K562 (cell line): ENCODE data around the gene CRAMP1. TPM values are rescaled to one million over a fixed set of nuclear protein-coding genes. Genes with fewer than 3 reads are reported as not detected.
A peak's percentile ranks its signal among the peaks of the same experiment; 100 is the strongest.

Experiments
- ATAC-seq: fragments of 200-7000 bp; cut with Tn5 transposase; 3 replicates; pipeline ENCODE4 v1.9.1; 2020; ENCODE audit warnings: moderate library complexity
- BruUV-seq: library from RNA; stranded (reverse); fragments of 400-500 nt; replicated peaks from 2 replicates; lab custom pipeline; 2021; lab: Mats Ljungman, UMichigan
- CTCF ChIA-PET: fragments of 300-600 bp; formaldehyde crosslinking; extraction: SDS; loops from one replicate; lab custom pipeline; 2021; ENCODE audit warnings: low intra/inter-chr PET ratio; lab: Yijun Ruan, JAX
- POLR2A ChIA-PET: fragments of 300-600, 350-650 bp; sonication (Branson Sonifier 250); formaldehyde crosslinking; extraction: SDS; loops from one replicate; lab custom pipeline; 2021; ENCODE audit warnings: antibody characterized with exemption, inconsistent platforms; lab: Yijun Ruan, JAX
- DNase-seq, 4 experiments: peaks; one replicate each; pipeline versions ENCODE4 v3.0.0 to v3.0.0-alpha.2; 2011 to 2018; ENCODE audit warnings: low spot score in 3 of 4, mixed read lengths in 3 of 4; ENCODE audit errors: extremely low read depth in 1 of 4
- FAIRE-seq: peaks from 2 replicates; lab custom pipeline; 2011; peaks lifted over from hg19 to GRCh38; lab: Jason Lieb, UNC
- H2AFZ ChIP-seq: 2 replicates; pipeline ENCODE4 v1.6.0; 2011; ENCODE audit warnings: low read depth, low read length, control low read depth, inconsistent platforms
- H3K27ac ChIP-seq: fragments of 200-600 bp; 3 replicates; pipeline ENCODE4 v1.8.0; 2011; ENCODE audit warnings: low read depth, mild to moderate bottlenecking, control low read depth, inconsistent platforms, low read length, moderate library complexity, mixed read lengths; ENCODE audit errors: extremely low read depth
- H3K27me3 ChIP-seq, 2 experiments: fragments of 300-600 bp in 1 of 2; 2 replicates in 1 of 2; 3 replicates in 1 of 2; pipeline versions ENCODE4 v1.6.0 to v1.8.0; 2011; ENCODE audit warnings: inconsistent platforms in 2 of 2, low read length in 2 of 2, mild to moderate bottlenecking in 1 of 2, mixed read lengths in 1 of 2, moderate library complexity in 1 of 2; ENCODE audit not compliant: control insufficient read depth in 2 of 2, insufficient read depth in 2 of 2
- H3K36me3 ChIP-seq: fragments of 300-600 bp; 3 replicates; pipeline ENCODE4 v1.8.0; 2011; ENCODE audit warnings: mild to moderate bottlenecking, low read length, inconsistent platforms; ENCODE audit not compliant: control insufficient read depth, insufficient read depth
- H3K4me1 ChIP-seq, 2 experiments: fragments of 200-600 bp in 1 of 2; replicated peaks in 1 of 2; 2 replicates in 1 of 2; 3 replicates in 1 of 2; pipeline versions ENCODE4 v1.5.1 to v1.8.0; 2011; ENCODE audit warnings: inconsistent platforms in 2 of 2, low read length in 2 of 2, mild to moderate bottlenecking in 1 of 2, mixed read lengths in 1 of 2, moderate library complexity in 1 of 2; ENCODE audit not compliant: control insufficient read depth in 2 of 2, insufficient read depth in 2 of 2
- H3K4me2 ChIP-seq: 2 replicates; pipeline ENCODE4 v1.6.1; 2011; ENCODE audit warnings: low read length, control low read depth, inconsistent platforms, mixed read lengths; ENCODE audit not compliant: insufficient read depth
- H3K4me3 ChIP-seq: fragments of 200-600 bp; sonication (generic), shearing (Covaris generic); 2 replicates; pipeline ENCODE4 v1.5.1; 2016; ENCODE audit warnings: control low read depth, inconsistent platforms
- H3K79me2 ChIP-seq: fragments of 200-600 bp; 3 replicates; pipeline ENCODE4 v1.8.0; 2011; ENCODE audit warnings: low read length, inconsistent platforms; ENCODE audit not compliant: control insufficient read depth, insufficient read depth
- H3K9ac ChIP-seq, 2 experiments: 2 replicates each; pipeline versions ENCODE4 v1.6.0 to v1.6.1; 2011; ENCODE audit warnings: low read depth in 2 of 2, low read length in 2 of 2, control low read depth in 1 of 2, inconsistent platforms in 1 of 2, mild to moderate bottlenecking in 1 of 2, mixed read lengths in 1 of 2; ENCODE audit not compliant: insufficient read depth in 1 of 2
- H3K9me1 ChIP-seq: one replicate; pipeline ENCODE4 v1.6.0; 2011; ENCODE audit warnings: inconsistent platforms, mild to moderate bottlenecking, low read length, moderate library complexity; ENCODE audit not compliant: control insufficient read depth, insufficient read depth
- H3K9me3 ChIP-seq: replicated peaks from 2 replicates; pipeline ENCODE4 v1.5.1; 2011; ENCODE audit warnings: low read depth, low read length, inconsistent platforms; ENCODE audit not compliant: control insufficient read depth, insufficient read depth
- H4K20me1 ChIP-seq: replicated peaks from 2 replicates; pipeline ENCODE4 v1.6.1; 2011; ENCODE audit warnings: low read length, inconsistent platforms, mixed read lengths; ENCODE audit not compliant: control insufficient read depth, insufficient read depth
- BCOR ChIP-seq: fragments of 450-650 bp; IDR thresholded peaks from 2 replicates; pipeline ENCODE4 v1.6.1; 2016
- FOXO4 ChIP-seq: fragments of 450-650 bp; formaldehyde crosslinking; IDR thresholded peaks from 2 replicates; pipeline ENCODE4 v1.4.0; 2020; ENCODE audit warnings: mild to moderate bottlenecking, moderate library complexity
- L3MBTL2 ChIP-seq: fragments of 450-650 bp; IDR thresholded peaks from 2 replicates; pipeline ENCODE4 v1.6.1; 2016; ENCODE audit warnings: mild to moderate bottlenecking, moderate library complexity
- MNT ChIP-seq, 2 experiments: fragments of 450-650 bp; conservative IDR thresholded peaks; 2 replicates each; pipeline ENCODE4 v1.6.1; 2017; ENCODE audit warnings: mild to moderate bottlenecking in 2 of 2, moderate library complexity in 2 of 2
- MYC ChIP-seq, 2 experiments: fragments of 250-450 bp in 1 of 2; sonication (Bioruptor Pico) in 1 of 2; IDR thresholded peaks; 2 replicates each; pipeline versions ENCODE4 v1.5.1 to v1.6.1; 2012 to 2021; ENCODE audit warnings: low read depth in 2 of 2, borderline replicate concordance in 1 of 2, improper control_type of control experiment in 1 of 2, low read length in 1 of 2, mild to moderate bottlenecking in 1 of 2, moderate library complexity in 1 of 2
- NKRF ChIP-seq: fragments of 450-650 bp; IDR thresholded peaks from 2 replicates; pipeline ENCODE4 v1.6.1; 2016; ENCODE audit warnings: borderline replicate concordance
- RBBP5 ChIP-seq: fragments of 200-600 bp; sonication (generic); IDR thresholded peaks from 2 replicates; pipeline ENCODE4 v1.6.1; 2012; ENCODE audit warnings: borderline replicate concordance, mild to moderate bottlenecking, low read length, control low read depth, inconsistent platforms; ENCODE audit not compliant: insufficient read depth, poor library complexity, severe bottlenecking
- RNF219 ChIP-seq: fragments of 250-450 bp; sonication (Bioruptor Pico); IDR thresholded peaks from 2 replicates; pipeline ENCODE4 v1.5.0; 2022; ENCODE audit warnings: mild to moderate bottlenecking
- SAFB2 ChIP-seq: fragments of 200-400 bp; formaldehyde crosslinking; IDR thresholded peaks from 2 replicates; pipeline ENCODE4 v1.6.1; 2018; ENCODE audit warnings: borderline replicate concordance, low read length, low read depth, moderate library complexity; ENCODE audit not compliant: severe bottlenecking
- ZNF12 ChIP-seq: sonication (generic); formaldehyde crosslinking; IDR thresholded peaks from 2 replicates; pipeline ENCODE4 v1.4.0; 2020; ENCODE audit warnings: mild to moderate bottlenecking, missing genetic modification reagents
- ZNF445 ChIP-seq: fragments of 250-450 bp; sonication (Bioruptor Pico); IDR thresholded peaks from 2 replicates; pipeline ENCODE4 v1.4.0; 2020; ENCODE audit warnings: low read depth, mild to moderate bottlenecking, moderate library complexity
- ZNF707 ChIP-seq: fragments of 250-450 bp; sonication (Bioruptor Pico); conservative IDR thresholded peaks from 2 replicates; pipeline ENCODE4 v1.8.0; 2022; ENCODE audit warnings: inconsistent platforms, mild to moderate bottlenecking, moderate library complexity
- WGBS: fragments of 100-300 bp; shearing (Covaris generic); methylation state at CpG from one replicate; pipeline ENCODE4 v1.1.6; 2016; ENCODE audit warnings: low coverage, mixed read lengths; ENCODE audit not compliant: insufficient coverage; ENCODE audit errors: missing lambda C conversion rate; 5-methylcytosine and 5-hydroxymethylcytosine counted together
- in situ Hi-C: fragments of 300-500 bp; cut with MboI; formaldehyde crosslinking; loops from 4 replicates; pipeline ENCODE4 v1.15.0; 2018; ENCODE audit warnings: inconsistent platforms, mixed read lengths
- intact Hi-C: fragments of 100-400 bp; cut with micrococcal nuclease; formaldehyde crosslinking; loops from 2 replicates; pipeline ENCODE4 v1.14.2; 2022
- polyA plus RNA-seq, 8 experiments: library from polyadenylated mRNA; depleted of rRNA in 4 of 8; stranded (reverse) in 5 of 8; unstranded in 3 of 8; fragments of >200 nt; fragmentation: Nextera tagmentation in 2 of 8; fragmentation: Illumina TruSeq in 1 of 8; extraction: Ambion mirVana in 2 of 8; extraction: Trizol in 1 of 8; gene quantifications; 2 replicates each; pipeline versions ENCODE4 v1.2.1 to v1.2.3, GENCODE V29; 2011 to 2014; ENCODE audit warnings: inconsistent platforms in 1 of 8, missing spikeins in 1 of 8
- total RNA-seq, 7 experiments: library from RNA; depleted of rRNA in 6 of 7; stranded (reverse); fragments of >200 nt in 6 of 7; fragmentation: Illumina TruSeq in 2 of 7; extraction: Trizol in 2 of 7; gene quantifications; 2 replicates each; pipeline versions ENCODE4 v1.2.1 to v1.2.3, GENCODE V29; 2011 to 2021; ENCODE audit warnings: low replicate concordance in 1 of 7

Gene CRAMP1
- total and polyA plus RNA-seq, 9 of the 15 experiments (the other 6 are each of a cell fraction or from before 2014, with no cell fraction given) = 0.52 to 20.8 (median 7.5) TPM

- intact Hi-C loops (loop anchor here (5.0 kb wide), 1 partner anchor 169 kb away; the partner anchor contains the start of genes NUBP2 and SPSB3), in situ Hi-C loops (no loop called here)
- ATAC-seq = no peak
- peak overlapping the region; percentile 89 for H3K4me2 ChIP-seq
- no peaks in the 10 kb centered on the region for H3K27me3 ChIP-seq
- TSS peak; percentile 64 for BruUV-seq
- ChIA-PET POLR2A (interaction anchor here (0.7 to 1.0 kb wide), 2 partner anchors 14 to 64 kb away, joined by 3 read pairs; no protein-coding TSS in a partner anchor), CTCF (interaction anchor here (0.6 kb wide), 1 partner anchor 119 kb away, joined by 3 read pairs; no protein-coding TSS in a partner anchor)
- DNase-seq = peak in 2 of 4 experiments; percentile 30 to 43
- no peaks in the 10 kb centered on the region for H3K9me3 ChIP-seq
- peak overlapping the region; percentile 88 for H3K27ac ChIP-seq
- H3K9ac ChIP-seq = peak overlapping the region; percentile 83 to 99
- peak overlapping the region; percentile 97 for H3K4me3 ChIP-seq
- peaks cover 3% of the 10 kb centered on the region; the same call in 1 of the 2 replicates for H4K20me1 ChIP-seq
- H2AFZ ChIP-seq = peak overlapping the region; percentile 48
- peak; percentile 73 for FAIRE-seq
- H3K79me2 ChIP-seq = peaks cover 57% of the 10 kb centered on the region
- peaks cover 29% of the 10 kb centered on the region; the same call in 2 of the 3 replicates for H3K36me3 ChIP-seq
- no peaks in the 10 kb centered on the region for H3K9me1 ChIP-seq
- peaks cover 13 to 43% of the 10 kb centered on the region in 2 experiments; a peak in 4 of 5 replicates for H3K4me1 ChIP-seq
- 2% methylated on average over 19 of the region's 20 CpGs for WGBS
- TF ChIP-seq RBBP5 (no peak), ZNF12 (CRISPR knock-in tag) (0 out of 2 replicates have a peak, but pooled peaks have one; percentile 34), L3MBTL2 (peak; percentile 49; the same call in 1 of the 2 replicates), ZNF707 (CRISPR knock-in tag) (no peak), FOXO4 (CRISPR knock-in tag) (no peak), BCOR (0 out of 2 replicates have a peak, but pooled peaks have one; percentile 11), SAFB2 (no peak), MNT (conservative IDR thresholded peaks at IDR 0.05) (peak in 1 of 2 experiments; percentile 54; a peak in 1 of 4 replicates), ZNF445 (CRISPR knock-in tag) (no peak), NKRF (0 out of 2 replicates have a peak, but pooled peaks have one; percentile 33), MYC (IDR thresholded peaks at IDR 0.05; ENCODE audit: low read depth, low read length) (0 out of 2 replicates have a peak, but pooled peaks have one; percentile 9), MYC (CRISPR knock-in tag; IDR thresholded peaks at IDR 0.05; ENCODE audit: borderline replicate concordance, low read depth) (no peak), RNF219 (no peak)
Measured at GRCh38 chr16:1613211-1613622, 1.1 kb downstream of the CRAMP1 start.
